Measurements from ENCODE around the gene EDC4.

Gene EDC4

DNA sequence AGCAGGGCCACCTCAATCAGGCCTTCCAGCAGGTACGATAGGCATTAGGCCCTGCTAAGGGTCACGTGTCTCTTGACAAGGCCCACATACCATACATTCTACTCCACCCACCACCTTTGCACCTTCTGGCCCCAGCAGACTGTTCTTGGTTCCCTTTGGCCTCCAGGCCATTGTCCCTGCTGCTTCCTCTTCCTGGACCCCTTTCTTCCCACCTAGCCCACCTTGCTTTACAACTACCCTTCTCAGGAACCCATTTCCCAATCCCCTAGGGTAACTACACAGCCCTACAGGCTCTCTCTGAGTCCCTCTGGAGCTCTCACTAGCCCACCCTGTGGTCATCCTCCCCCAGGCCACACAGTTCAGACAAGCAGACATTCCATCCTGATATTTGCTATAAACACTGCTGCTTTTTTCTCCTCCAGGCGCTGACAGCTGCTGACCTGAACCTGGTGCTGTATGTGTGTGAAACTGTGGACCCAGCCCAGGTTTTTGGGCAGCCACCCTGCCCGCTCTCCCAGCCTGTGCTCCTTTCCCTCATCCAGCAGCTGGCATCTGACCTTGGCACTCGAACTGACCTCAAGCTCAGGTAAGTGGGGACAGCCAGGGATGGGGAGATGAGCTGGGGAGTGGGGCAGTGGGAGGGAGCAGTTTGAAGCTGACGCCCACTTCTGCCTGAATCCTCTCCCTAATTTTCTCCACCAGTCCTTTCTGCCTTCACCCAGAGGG, 10.5 kb downstream of the EDC4 start:
- TF ChIP-seq, protein P1, sequence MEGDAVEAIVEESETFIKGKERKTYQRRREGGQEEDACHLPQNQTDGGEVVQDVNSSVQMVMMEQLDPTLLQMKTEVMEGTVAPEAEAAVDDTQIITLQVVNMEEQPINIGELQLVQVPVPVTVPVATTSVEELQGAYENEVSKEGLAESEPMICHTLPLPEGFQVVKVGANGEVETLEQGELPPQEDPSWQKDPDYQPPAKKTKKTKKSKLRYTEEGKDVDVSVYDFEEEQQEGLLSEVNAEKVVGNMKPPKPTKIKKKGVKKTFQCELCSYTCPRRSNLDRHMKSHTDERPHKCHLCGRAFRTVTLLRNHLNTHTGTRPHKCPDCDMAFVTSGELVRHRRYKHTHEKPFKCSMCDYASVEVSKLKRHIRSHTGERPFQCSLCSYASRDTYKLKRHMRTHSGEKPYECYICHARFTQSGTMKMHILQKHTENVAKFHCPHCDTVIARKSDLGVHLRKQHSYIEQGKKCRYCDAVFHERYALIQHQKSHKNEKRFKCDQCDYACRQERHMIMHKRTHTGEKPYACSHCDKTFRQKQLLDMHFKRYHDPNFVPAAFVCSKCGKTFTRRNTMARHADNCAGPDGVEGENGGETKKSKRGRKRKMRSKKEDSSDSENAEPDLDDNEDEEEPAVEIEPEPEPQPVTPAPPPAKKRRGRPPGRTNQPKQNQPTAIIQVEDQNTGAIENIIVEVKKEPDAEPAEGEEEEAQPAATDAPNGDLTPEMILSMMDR (IDR thresholded peaks at IDR 0.05; ENCODE audit: borderline replicate concordance, insufficient read depth, low read depth, low read length), result no peak
- H3K4me3 ChIP-seq (ENCODE audit: low read depth, low read length), result no peak overlapping the region

DNA sequence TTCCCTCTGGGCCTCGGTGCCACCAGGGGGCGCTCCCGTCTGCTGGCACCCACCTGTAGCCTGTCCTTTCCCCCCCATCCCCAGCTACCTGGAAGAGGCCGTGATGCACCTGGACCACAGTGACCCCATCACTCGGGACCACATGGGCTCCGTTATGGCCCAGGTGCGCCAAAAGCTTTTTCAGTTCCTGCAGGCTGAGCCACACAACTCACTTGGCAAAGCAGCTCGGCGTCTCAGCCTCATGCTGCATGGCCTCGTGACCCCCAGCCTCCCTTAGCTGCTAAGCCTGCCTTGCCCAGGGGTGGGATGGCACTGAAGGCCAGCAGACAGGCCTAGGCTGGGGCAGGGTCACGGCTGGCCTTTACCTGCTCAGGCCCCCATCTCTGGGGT, 11.0 kb downstream of the EDC4 start:
- TF ChIP-seq, protein P1 (IDR thresholded peaks at IDR 0.05; ENCODE audit: borderline replicate concordance, insufficient read depth, low read depth, low read length), result peak; percentile 89
- no peak overlapping the region for H3K4me3 ChIP-seq (ENCODE audit: low read depth, low read length)

DNA sequence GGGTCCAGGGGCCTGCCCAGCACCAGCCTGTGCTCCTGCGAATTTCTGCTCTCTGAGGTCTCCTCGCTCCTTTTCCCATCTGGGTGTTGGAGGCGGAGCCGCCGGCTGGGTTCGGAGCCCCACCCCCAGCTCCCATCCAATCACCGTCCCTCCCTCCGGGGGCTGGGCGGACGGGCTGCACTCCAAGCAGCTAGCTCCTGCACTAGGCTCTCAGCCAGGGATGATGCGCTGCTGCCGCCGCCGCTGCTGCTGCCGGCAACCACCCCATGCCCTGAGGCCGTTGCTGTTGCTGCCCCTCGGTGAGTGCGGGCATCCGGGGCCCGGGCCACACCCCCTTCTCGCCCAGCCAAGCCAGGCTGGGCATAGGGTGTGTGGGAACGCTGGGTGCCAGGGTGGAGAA, 11.8 kb downstream of the EDC4 start, which contains the start of gene NRN1L:
NRN1L (plus strand) TSS at position 202 of the 400 bp plus-strand sequence; CDS start at position 221, 19 bp downstream.
- H3K4me3 ChIP-seq (ENCODE audit: low read depth, low read length), result no peak within 1 kb of the TSS
- TF ChIP-seq, protein P1 (IDR thresholded peaks at IDR 0.05; ENCODE audit: borderline replicate concordance, insufficient read depth, low read depth, low read length), result no peak

DNA sequence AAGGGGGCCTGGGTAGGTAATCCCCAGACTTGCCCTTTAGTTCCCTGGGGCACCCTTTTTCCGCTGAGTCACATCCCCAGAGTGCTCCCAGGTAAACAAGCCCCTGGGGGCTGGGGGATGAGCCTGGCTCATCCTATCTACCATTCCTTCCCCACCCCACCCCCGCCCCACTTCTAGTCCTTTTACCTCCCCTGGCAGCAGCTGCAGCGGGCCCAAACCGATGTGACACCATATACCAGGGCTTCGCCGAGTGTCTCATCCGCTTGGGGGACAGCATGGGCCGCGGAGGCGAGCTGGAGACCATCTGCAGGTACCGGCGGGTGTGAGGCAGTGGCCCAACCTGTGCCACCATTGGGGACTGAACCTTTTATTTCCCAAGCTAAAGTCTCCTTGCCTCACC, 12.7 kb downstream of the EDC4 start:
- H3K4me3 ChIP-seq (ENCODE audit: low read depth, low read length), result no peak overlapping the region
- TF ChIP-seq, protein P1 (IDR thresholded peaks at IDR 0.05; ENCODE audit: borderline replicate concordance, insufficient read depth, low read depth, low read length), result no peak

DNA sequence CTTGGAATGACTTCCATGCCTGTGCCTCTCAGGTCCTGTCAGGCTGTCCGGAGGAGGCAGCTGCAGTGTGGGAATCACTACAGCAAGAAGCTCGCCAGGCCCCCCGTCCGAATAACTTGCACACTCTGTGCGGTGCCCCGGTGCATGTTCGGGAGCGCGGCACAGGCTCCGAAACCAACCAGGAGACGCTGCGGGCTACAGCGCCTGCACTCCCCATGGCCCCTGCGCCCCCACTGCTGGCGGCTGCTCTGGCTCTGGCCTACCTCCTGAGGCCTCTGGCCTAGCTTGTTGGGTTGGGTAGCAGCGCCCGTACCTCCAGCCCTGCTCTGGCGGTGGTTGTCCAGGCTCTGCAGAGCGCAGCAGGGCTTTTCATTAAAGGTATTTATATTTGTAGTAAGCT, 13.1 kb downstream of the EDC4 start:
- H3K4me3 ChIP-seq (ENCODE audit: low read depth, low read length), result no peak overlapping the region
- TF ChIP-seq, protein P1 (IDR thresholded peaks at IDR 0.05; ENCODE audit: borderline replicate concordance, insufficient read depth, low read depth, low read length), result no peak

DNA sequence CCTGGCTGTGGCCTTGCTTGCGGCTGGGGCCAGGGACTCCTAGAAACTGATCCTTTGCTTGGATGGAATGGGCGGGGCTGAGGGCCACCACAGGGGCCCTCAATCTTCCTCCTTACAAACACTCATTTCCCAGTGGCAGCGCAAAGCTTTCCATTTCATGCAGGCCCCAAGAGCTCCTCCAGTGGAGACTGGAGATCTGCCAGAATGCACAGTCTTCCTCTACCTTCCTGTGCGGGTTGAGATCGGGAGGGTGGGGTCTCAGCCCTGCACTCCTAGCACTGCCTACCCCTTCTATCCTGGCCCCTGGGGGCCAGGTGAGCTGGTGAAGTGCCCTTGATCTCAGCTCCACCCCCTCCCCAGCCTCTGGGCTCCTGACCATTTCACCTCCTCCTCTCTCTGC, 13.5 kb downstream of the EDC4 start:
- TF ChIP-seq, protein P1 (IDR thresholded peaks at IDR 0.05; ENCODE audit: borderline replicate concordance, insufficient read depth, low read depth, low read length), result no peak
- no peak overlapping the region for H3K4me3 ChIP-seq (ENCODE audit: low read depth, low read length)

DNA sequence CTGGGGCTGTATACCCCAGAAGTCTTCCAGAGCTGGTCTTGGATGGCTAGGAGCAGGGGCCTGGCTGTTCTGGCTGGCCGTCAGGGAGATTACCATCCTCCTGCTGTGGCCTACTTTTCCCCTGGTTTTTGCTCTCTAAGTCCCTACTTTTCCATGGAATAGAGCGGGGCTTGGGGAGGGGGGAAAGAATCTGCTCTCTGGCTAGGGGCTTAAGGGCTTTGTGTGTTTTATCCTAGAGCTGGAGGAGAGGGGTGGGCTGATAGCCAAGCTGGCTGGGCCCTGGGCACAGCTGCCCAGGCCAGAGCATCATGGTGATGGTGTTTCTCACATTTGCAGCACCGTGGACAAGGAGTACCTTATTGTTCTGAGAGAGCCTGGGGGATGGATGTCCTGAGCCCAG, 15.5 kb downstream of the EDC4 start:
- no peak overlapping the region for H3K4me3 ChIP-seq (ENCODE audit: low read depth, low read length)
- TF ChIP-seq, protein P1 (IDR thresholded peaks at IDR 0.05; ENCODE audit: borderline replicate concordance, insufficient read depth, low read depth, low read length), result no peak

Data from GM12875 (cell line).